Measurements from ENCODE around the gene ADAMTS19.

DNA sequence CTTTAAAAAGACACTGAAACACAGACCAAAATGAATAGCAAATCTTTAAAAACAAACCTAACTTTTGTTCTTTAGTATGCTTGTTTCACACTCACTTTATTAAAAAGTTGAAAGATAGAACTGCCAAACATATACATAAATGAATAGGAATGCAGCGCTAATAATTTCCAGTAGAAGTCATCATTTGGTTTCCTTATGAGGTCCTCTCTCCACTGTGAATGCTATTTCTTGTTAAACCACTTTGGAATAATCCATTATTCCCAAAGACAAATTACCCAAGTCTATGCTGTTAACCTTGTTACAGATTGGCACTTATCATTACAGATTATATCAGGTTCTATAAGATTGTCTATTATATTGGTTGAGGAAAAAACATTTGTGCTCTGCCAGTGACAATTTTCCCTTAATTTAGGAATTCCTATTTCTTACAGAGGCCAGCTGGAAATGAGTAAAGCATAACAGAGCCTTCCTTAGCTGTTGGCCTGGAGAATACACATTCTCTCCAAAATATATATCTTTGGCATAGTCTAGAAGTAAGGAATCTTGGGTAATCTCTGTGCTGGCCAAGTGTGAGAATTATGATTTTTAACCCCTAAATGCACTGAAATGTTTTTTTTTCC lies 258.5 kb downstream of the ADAMTS19 start:
- TF ChIP-seq CTCF (IDR thresholded peaks at IDR 0.05; ENCODE audit: control extremely low read depth in 1 of 3, insufficient read depth in 1 of 3, low read depth in 1 of 3, low read length in 3 of 3) = no peak
- no peak for TF ChIP-seq TBP (IDR thresholded peaks at IDR 0.05; ENCODE audit: low read depth, low read length)
- no peak for TF ChIP-seq SRF (IDR thresholded peaks at IDR 0.05; ENCODE audit: low read depth, low read length)
- no peak for TF ChIP-seq RAD21 (IDR thresholded peaks at IDR 0.05 in 1 of 2, conservative IDR thresholded peaks at IDR 0.05 in 1 of 2; ENCODE audit: low read depth in 2 of 2, low read length in 2 of 2)
- TF ChIP-seq POLR2A (IDR thresholded peaks at IDR 0.05; ENCODE audit: control extremely low read depth in 1 of 2, low read depth in 2 of 2, low read length in 2 of 2) = no peak
- TF ChIP-seq ZNF274 (IDR thresholded peaks at IDR 0.05; ENCODE audit: borderline replicate concordance, extremely low read depth, low read length) = no peak
